Measurements from ENCODE around the gene GSTK1.

Gene GSTK1

DNA sequence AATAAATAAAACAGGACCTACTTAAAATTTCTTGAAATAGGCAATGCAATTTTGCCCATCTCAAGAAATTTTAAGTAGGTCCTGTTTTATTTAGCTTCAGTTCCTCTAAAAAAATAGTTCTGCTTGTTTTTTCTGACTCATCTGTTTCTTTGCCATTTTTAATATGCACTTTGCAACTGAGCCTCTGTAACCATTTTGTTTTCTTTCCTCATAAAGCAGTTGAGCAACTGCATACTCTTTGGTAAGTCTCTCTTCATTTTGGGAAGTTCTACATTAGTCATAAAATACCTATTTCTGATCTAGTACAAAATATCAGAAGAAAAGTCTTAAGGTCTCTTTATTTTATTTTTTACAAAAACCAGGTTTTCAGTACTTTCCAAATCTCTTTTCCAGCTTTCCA is 23.4 kb upstream of the GSTK1 start:
- DNase-seq = no peak

GRCh38 chr7:143240291-143241168 is 22.7 kb upstream of the GSTK1 start:
- peak in 4 of 5 experiments; percentile 56 to 87 (median 57) for DNase-seq

DNA sequence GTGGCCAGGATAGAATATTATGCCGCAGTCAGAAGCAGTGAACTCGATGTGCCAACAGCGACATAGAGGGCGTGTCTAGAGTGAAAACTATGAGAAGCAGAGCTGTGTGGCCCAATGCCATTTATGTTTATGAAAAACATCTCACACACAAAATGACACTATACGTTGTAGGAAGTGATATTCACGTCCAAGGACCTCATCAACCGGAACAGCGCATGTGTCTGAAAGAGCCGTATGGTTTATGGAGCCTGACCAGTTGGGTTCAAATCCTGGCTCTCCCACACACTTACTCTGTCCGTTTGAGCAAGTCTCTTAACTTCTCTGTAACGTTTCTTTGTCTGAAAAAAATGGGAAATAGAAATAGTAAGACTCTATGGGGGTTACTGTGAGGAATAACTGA is 20.9 kb upstream of the GSTK1 start:
- no peak for DNase-seq

DNA sequence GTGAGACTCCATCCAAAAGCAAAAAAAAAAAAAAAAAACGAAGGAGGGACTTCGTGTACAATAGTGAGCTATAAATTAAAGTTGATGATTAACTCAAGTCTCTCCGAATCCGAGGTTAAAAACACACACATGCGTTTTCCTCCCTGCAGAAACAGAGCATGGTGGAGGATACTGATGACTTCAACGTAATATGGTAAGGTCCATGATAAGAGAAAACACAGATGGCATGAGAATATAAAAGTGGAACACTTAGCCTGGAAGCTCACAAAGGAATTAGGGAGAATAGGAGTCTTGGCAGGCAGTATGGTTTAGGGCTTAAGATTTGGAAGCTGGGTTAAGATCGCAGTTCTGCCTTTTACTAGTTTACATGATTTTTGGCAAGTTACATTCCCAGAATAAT is 20.1 kb upstream of the GSTK1 start:
- DNase-seq = no peak

- DNase-seq = no peak
Observed at GRCh38 chr7:143243614-143244013, 19.6 kb upstream of the GSTK1 start.

DNA sequence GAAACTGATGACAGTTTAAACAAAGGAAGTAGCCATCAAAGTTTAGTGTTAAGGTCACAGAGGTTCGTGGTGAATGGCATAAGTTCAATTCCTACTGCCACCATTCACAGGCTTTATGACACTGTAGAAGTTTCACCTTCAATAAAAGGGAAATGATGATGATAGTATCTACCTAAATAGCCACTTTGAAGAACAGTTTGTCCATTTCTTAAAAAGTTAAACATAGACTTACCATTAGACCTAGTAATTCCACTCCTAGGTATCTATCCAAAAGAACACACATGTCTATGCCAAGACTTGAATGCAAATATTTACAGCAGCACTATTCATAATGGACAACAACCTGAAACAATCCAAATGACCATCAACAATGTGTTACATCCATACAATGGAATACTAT is 18.9 kb upstream of the GSTK1 start:
- DNase-seq = peak in 1 of 5 experiments; percentile 44

DNA sequence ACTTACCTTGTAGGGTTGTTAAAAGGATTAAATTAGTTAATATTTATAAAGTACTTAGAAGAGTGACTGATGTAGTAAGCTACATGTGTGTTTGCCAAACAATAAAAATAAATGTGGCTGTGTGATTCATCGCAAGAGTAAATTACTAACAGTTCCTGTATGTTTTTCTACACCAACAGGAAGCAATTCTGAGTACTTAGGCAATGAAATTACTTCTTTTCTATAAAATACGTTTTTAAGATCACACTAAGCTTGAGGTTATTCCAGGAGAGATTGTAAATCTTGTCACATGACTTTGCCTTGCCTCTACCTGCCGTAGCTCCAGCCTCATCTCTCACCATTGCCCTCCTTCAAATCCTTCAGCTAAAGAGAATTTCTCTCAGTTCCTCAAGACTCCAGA is 18.1 kb upstream of the GSTK1 start:
- DNase-seq = peak in 1 of 5 experiments; percentile 86

- no peak for DNase-seq
Observed at GRCh38 chr7:143247372-143247771, 15.9 kb upstream of the GSTK1 start.

DNA sequence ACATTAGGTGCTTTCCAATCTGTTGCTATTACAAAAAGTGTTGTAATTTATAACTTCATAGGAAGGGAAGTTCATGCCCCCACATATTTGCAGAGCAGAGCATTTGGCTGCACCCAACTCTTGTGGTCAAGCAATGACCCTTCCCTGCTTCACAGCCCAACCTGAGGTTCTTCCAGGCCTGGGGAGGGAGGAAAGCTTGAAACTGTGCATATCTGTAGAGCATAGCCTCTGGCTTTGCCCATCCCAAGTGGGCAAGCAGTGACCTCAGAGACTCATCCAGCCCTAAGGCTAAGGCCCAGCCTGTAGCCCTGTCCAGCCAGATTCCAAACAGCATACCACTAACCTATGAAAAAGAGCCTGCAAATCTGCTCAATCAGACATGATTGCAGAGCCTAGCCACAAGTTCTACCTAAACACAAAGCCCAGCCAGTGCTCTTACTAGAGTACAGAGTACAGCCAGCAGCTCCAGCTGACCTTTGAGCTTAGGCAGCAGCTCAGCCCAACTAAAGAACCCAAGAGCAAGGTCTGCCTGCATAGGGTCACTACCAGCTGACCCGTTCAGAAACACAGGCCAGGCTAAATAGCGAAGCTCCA is 14.4 kb upstream of the GSTK1 start:
- no peak for DNase-seq

DNA sequence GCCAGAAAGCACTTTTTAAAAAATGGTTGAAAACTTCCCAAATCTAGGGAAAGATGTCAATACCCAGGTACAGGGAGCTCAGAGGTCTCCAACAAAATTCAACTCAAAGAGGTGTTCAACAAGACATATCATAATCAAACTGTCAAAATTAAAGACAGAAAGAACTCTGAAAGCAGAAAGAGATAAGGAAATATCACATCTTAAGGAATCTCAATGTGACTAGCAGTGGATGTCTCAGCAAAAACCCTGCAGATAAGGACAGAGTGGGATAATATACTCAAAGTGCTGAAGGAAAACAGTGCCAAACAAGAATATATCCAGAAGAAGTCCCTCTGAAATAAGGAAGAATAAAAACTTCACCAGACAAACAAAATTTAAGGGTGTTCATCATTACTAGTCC is 13.0 kb upstream of the GSTK1 start:
- no peak for DNase-seq

DNA sequence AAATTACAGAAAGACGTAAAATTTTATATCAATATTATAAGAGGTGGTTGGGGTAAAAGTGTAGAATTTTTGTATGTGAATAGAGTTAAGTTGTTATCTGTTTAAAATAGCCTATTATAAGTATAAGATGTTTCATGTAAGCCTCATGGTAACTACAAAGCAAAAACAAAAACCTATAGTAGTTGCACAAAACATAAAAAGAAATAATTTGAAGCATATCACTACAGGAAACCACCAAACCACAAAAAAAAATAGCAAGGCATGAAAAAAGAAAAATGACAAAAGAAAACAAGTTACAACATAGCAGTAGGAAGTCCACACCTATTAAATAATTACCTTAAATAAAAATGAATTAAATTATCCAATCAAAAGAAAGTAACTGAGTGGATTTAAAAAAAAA is 12.4 kb upstream of the GSTK1 start:
- peak in 2 of 5 experiments; percentile 53 to 79 for DNase-seq

- DNase-seq = peak in 1 of 5 experiments; percentile 74
Observed at GRCh38 chr7:143252006-143252405, 11.2 kb upstream of the GSTK1 start.

- DNase-seq = peak in 1 of 5 experiments; percentile 63
Observed at GRCh38 chr7:143255564-143255963, 7.7 kb upstream of the GSTK1 start.

DNA sequence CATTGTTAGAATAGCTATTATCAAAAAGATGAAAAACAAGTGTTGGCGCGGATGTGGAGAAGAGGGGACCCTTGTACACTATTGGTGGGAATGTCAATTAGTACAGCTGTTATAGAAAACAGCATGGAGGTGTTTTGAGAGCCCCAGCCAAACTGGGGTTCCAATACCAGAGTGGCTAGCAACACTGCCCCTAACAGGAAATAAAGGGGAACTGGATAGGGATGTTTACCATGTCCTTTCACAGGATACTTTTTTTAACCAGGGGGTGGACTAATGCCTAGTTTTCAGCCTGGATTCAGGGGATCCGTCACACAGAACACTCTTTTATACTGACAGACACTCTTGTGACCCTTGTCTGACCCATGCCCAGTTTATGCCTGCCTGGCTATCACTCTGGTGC is 6.9 kb upstream of the GSTK1 start:
- DNase-seq = peak in 1 of 5 experiments; percentile 41

DNA sequence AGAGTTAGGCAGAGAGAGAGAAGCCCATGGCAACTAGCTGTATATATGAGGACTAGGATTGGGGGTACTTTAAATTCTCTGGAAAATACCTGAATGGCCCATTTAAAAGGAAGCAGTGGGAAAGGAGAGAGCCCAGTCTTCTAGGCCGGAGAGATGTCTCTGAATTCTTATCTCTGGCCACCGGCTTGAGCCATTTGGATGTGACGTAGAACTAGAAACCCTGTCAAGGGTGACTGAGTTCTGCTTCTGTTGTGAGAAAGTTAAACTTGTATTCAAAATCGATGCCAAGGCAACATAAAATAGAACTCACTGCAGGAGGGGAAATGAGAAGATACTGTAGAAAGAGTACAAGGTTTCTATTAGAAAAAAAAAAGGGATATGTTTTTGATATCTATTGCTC is 6.3 kb upstream of the GSTK1 start:
- DNase-seq = no peak

- DNase-seq = no peak
Observed at GRCh38 chr7:143257501-143257900, 5.7 kb upstream of the GSTK1 start.

DNA sequence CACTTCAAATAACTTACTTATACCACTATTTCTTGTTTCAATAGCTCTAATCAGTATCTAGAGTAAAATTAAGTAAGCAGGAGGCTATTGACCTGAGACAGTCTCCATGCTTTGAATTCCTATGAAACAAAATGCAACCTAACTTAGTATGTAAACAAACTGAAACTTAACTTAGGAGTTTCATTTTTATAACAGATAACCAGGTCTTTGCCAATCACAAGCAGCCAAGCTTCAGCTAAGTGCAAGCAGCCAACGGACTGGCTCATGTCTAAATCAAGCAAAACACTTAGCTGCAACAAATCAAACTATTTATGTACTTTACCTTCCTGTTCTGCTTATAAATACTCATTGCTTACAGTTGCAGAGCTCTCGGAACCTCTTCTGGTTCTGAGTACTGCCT is 4.4 kb upstream of the GSTK1 start:
- peak in 1 of 5 experiments; percentile 89 for DNase-seq

GRCh38 chr7:143259765-143260164 is 3.5 kb upstream of the GSTK1 start:
- DNase-seq = no peak

GRCh38 chr7:143261901-143262300 is 1.3 kb upstream of the GSTK1 start:
- DNase-seq = no peak

DNA sequence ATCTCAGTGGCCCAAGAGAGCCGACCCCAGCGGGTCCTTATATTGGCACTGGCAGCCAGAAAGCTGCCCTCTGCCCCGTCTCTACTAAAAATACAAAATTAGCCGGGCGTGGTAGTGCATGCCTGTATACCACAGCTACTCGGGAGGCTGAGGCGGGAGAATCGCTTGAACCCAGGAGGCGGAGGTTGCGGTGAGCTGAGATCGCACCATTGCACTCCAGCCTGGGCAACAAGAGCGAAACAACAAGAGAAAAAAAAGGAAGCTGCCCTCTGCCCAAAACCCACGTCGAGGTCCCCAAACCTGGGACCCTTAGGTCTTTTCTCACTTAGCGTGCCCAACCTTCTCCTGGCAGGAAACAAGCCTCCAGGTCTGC is 941 bp downstream of the GSTK1 start:
- peak in 1 of 5 experiments; percentile 20 for DNase-seq

DNA sequence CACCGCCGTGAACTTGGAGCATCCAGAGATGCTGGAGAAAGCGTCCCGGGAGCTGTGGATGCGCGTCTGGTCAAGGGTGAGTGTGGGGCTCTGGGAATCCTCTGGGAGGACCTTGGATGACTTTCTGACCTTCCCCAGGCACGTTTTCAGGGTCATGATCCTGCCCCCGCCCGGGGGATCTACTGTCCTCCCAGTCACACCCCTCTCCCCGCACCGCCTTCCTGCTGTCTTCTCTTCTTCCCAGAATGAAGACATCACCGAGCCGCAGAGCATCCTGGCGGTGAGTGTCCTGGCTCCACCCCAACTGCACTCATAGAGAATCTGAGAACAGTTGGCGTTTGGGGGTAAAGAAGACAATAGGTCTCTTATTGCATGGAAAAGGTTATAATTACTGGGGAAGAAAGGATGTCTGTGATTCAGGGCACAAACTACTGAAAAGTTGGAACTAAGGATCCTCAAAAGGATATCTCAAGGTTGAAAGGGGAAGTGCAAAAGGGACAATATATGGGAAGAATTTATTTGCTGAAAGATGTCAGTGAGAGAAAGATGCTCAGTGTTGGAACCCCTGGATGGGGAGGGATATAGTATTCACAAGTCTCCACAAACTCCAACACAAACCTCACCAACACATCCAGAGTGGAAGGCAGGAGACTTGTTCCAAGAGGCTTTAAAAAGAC is 1.9 kb downstream of the GSTK1 start:
- no peak for DNase-seq

DNA sequence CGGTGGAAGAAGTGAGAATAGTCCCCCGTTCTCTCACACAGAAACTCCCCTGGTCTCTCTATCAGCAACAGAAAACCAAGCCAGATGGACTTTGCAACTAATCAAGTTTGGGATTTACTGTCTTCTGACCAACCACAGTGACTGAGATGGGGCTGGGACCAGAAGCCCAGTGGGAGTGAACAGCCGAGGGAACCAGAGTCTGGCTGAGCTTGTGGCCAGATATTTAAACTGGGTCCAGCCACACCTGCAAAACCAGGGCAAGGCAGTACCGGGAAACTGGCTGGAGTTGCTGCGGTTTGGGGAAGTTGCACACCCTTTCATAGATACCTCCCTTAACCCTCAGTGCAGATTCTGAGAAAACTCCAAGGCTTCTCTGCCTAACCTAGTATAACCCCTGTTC is 6.0 kb downstream of the GSTK1 start:
- no peak for DNase-seq

- DNase-seq = no peak
Observed at GRCh38 chr7:143271240-143271639, 8.0 kb downstream of the GSTK1 start.

DNA sequence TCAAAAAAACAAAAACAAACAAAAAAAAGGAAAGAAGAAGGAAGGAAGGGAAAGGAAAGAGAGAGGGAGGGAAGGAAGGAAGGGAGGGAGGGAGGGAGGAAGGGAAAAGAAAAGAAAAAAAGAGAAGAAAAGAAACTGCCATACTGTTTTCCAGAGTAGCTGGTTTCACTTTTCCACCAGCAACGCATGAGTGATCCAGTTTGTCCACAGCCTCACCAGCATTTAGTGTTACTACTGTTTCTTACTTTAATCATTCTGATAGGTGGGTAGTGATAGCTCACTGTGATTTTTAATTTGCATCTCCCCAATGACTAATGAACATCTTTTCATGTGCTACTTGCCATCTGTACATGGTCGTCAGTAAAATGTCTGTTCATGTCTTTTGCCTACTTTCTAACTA is 9.6 kb downstream of the GSTK1 start:
- no peak for DNase-seq
